HG03432 (cell line): ENCODE data around the gene ID2.
"Not testable (repeated sequence)": the region's sequence is repeated elsewhere in the genome, so short reads cannot be mapped to it uniquely, and the experiment has no call there.

Experiments
- ATAC-seq: cut with Tn5 transposase; IDR thresholded peaks from one replicate; pipeline ENCODE4 v1.9.1; 2021; ENCODE audit warnings: mild to moderate bottlenecking, moderate library complexity; ENCODE audit not compliant: unreplicated experiment

The ID2 gene

GRCh38 chr2:8725838-8726237 lies 44.0 kb downstream of the ID2 start:
- ATAC-seq = no peak

GRCh38 chr2:8728305-8729015 lies 46.6 kb downstream of the ID2 start:
- ATAC-seq = no peak

- not testable (repeated sequence) for ATAC-seq
Observed at GRCh38 chr2:8729101-8729500, 47.2 kb downstream of the ID2 start.

- ATAC-seq = no peak
Observed at GRCh38 chr2:8729939-8730338, 48.1 kb downstream of the ID2 start.

GRCh38 chr2:8732601-8733000 lies 50.7 kb downstream of the ID2 start:
- no peak for ATAC-seq
